ENCODE results near the gene PAX5.

Gene PAX5

GRCh38 chr9:36933676-36934215 lies 100.3 kb downstream of the PAX5 start:
- Histone ChIP-seq H3K4me3 (ENCODE audit: low read length) (no peak overlapping the region), H3K9me3 (ENCODE audit: control insufficient read depth, insufficient read depth, low read length) (no peaks in the 10 kb centered on the region), H3K4me1 (ENCODE audit: control insufficient read depth, low read length) (peaks cover 11% of the 10 kb centered on the region), H3K27ac (ENCODE audit: low read depth, low read length) (no peak overlapping the region), H4K20me1 (ENCODE audit: control insufficient read depth, insufficient read depth, low read depth, low read length) (peaks cover 21% of the 10 kb centered on the region; the same call in 1 of the 2 replicates), H3K4me2 (ENCODE audit: low read length) (no peak overlapping the region), H3K27me3 (ENCODE audit: control insufficient read depth, low read length) (no peaks in the 10 kb centered on the region), H3K9me2 (replicated peaks; ENCODE audit: control insufficient read depth, low read length) (no peaks in the 10 kb centered on the region), H3K36me3 (ENCODE audit: control insufficient read depth, low read length) (peaks cover 99% of the 10 kb centered on the region), H3K79me2 (ENCODE audit: control insufficient read depth, low read length) (peaks cover 89% of the 10 kb centered on the region), H3F3A (ENCODE audit: control insufficient read depth, insufficient read depth) (0 out of 2 replicates have a peak, but pooled peaks cover 7% of the 10 kb centered on the region)
- TF ChIP-seq EZH2phosphoT487 (IDR thresholded peaks at IDR 0.05; ENCODE audit: borderline replicate concordance, low read length): no peak
- TF ChIP-seq, protein P1, sequence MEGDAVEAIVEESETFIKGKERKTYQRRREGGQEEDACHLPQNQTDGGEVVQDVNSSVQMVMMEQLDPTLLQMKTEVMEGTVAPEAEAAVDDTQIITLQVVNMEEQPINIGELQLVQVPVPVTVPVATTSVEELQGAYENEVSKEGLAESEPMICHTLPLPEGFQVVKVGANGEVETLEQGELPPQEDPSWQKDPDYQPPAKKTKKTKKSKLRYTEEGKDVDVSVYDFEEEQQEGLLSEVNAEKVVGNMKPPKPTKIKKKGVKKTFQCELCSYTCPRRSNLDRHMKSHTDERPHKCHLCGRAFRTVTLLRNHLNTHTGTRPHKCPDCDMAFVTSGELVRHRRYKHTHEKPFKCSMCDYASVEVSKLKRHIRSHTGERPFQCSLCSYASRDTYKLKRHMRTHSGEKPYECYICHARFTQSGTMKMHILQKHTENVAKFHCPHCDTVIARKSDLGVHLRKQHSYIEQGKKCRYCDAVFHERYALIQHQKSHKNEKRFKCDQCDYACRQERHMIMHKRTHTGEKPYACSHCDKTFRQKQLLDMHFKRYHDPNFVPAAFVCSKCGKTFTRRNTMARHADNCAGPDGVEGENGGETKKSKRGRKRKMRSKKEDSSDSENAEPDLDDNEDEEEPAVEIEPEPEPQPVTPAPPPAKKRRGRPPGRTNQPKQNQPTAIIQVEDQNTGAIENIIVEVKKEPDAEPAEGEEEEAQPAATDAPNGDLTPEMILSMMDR (IDR thresholded peaks at IDR 0.05; ENCODE audit: low read depth, low read length, poor library complexity, severe bottlenecking): no peak

GRCh38 chr9:36932198-36932597 lies 101.9 kb downstream of the PAX5 start:
- Histone ChIP-seq H4K20me1 (ENCODE audit: control insufficient read depth, insufficient read depth, low read depth, low read length) (peaks cover 14% of the 10 kb centered on the region; the same call in 1 of the 2 replicates), H3K4me1 (ENCODE audit: control insufficient read depth, low read length) (no peaks in the 10 kb centered on the region), H3F3A (ENCODE audit: control insufficient read depth, insufficient read depth) (0 out of 2 replicates have a peak, but pooled peaks cover 3% of the 10 kb centered on the region), H3K4me2 (ENCODE audit: low read length) (no peak overlapping the region), H3K36me3 (ENCODE audit: control insufficient read depth, low read length) (peaks cover 95% of the 10 kb centered on the region), H3K27me3 (ENCODE audit: control insufficient read depth, low read length) (no peaks in the 10 kb centered on the region), H3K9me2 (replicated peaks; ENCODE audit: control insufficient read depth, low read length) (no peaks in the 10 kb centered on the region), H3K9me3 (ENCODE audit: control insufficient read depth, insufficient read depth, low read length) (no peaks in the 10 kb centered on the region), H3K79me2 (ENCODE audit: control insufficient read depth, low read length) (peaks cover 86% of the 10 kb centered on the region), H3K4me3 (ENCODE audit: low read length) (no peak overlapping the region), H3K27ac (ENCODE audit: low read depth, low read length) (no peak overlapping the region)
- TF ChIP-seq, protein P1 (IDR thresholded peaks at IDR 0.05; ENCODE audit: low read depth, low read length, poor library complexity, severe bottlenecking): no peak
- TF ChIP-seq EZH2phosphoT487 (IDR thresholded peaks at IDR 0.05; ENCODE audit: borderline replicate concordance, low read length): no peak

DNA sequence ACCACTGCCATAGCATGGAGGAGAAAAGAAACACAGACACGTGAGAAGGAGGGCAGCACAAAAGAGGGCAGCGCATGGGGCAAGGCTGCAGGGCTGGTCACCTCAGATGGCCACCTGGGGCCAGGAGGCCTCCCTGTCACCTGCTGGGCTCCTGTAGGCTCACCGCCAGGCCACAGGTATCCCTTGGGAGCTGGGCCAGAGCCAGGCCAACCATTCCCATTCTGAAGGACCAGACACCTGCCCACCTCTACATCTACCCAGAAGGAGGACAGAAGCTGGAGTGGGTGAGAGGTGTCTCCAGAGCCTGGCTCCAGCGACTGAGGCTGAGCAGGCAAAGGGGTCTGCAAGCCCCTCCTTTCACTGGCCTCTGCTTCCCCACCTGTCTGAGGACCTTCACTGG lies 103.1 kb downstream of the PAX5 start:
- no peaks in the 10 kb centered on the region for H3K9me3 ChIP-seq (ENCODE audit: control insufficient read depth, insufficient read depth, low read length)
- H3K9me2 ChIP-seq (replicated peaks; ENCODE audit: control insufficient read depth, low read length): no peaks in the 10 kb centered on the region
- peaks cover 86% of the 10 kb centered on the region for H3K79me2 ChIP-seq (ENCODE audit: control insufficient read depth, low read length)
- 0 out of 2 replicates have a peak, but pooled peaks cover 3% of the 10 kb centered on the region for H3F3A ChIP-seq (ENCODE audit: control insufficient read depth, insufficient read depth)
- no peaks in the 10 kb centered on the region for H3K4me1 ChIP-seq (ENCODE audit: control insufficient read depth, low read length)
- no peak overlapping the region for H3K4me2 ChIP-seq (ENCODE audit: low read length)
- TF ChIP-seq, protein P1 (IDR thresholded peaks at IDR 0.05; ENCODE audit: low read depth, low read length, poor library complexity, severe bottlenecking): no peak
- TF ChIP-seq EZH2phosphoT487 (IDR thresholded peaks at IDR 0.05; ENCODE audit: borderline replicate concordance, low read length): no peak
- no peak overlapping the region for H3K27ac ChIP-seq (ENCODE audit: low read depth, low read length)
- no peak overlapping the region for H3K4me3 ChIP-seq (ENCODE audit: low read length)
- peaks cover 95% of the 10 kb centered on the region for H3K36me3 ChIP-seq (ENCODE audit: control insufficient read depth, low read length)
- no peaks in the 10 kb centered on the region for H3K27me3 ChIP-seq (ENCODE audit: control insufficient read depth, low read length)
- peaks cover 8% of the 10 kb centered on the region; the same call in 1 of the 2 replicates for H4K20me1 ChIP-seq (ENCODE audit: control insufficient read depth, insufficient read depth, low read depth, low read length)

Data from DOHH2 (cell line).